ENCODE measurements around the gene UBTD2.
"Not testable (repeated sequence)": the region's sequence is repeated elsewhere in the genome, so short reads cannot be mapped to it uniquely, and the experiment has no call there.

Gene UBTD2, protein sequence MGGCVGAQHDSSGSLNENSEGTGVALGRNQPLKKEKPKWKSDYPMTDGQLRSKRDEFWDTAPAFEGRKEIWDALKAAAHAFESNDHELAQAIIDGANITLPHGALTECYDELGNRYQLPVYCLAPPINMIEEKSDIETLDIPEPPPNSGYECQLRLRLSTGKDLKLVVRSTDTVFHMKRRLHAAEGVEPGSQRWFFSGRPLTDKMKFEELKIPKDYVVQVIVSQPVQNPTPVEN

DNA sequence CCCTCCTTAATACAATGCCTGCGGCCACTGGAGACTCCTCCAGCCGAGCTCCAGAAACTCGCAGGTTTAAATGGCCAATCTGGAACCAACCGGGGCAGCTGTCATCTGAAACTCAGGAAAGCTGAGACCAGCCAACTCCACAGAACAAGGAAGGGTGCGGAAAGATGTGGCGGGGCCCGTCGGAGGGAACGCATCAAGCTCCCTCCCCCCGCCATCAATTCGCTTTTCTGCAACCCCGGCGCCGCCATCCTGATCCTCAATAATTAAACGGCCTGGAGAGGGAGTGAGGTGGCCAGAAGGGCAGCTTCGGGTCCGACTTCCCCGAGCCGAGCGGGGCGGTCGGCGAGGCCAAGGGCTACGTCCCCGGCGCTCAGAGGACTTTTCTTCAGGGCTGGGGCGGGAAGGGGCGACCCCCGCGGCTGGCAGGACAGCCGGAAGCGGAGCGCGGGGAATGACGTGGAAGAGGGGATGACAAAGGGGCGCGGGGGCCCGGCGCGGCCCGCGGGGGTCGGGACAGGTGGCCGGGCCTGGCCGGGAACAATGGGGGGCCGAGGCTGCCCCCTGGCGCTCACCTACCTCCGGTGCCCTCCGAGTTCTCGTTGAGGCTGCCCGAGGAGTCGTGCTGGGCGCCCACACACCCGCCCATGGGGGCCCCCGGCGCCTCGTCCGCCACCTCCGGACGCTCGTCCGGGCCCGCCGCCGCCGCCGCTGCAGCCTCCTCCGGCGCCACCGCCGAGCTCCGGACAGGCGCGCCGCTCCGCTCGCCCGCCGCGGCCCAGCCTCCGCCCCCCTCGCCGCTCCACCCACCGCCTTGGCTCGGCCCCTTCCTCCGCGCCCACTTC is at the start of gene UBTD2:
TSS of gene UBTD2 (minus strand) at position 745 of the 842 bp plus-strand sequence. CDS start at position 646, 99 bp downstream.
- peak; percentile 40 to 69 for DNase-seq (ENCODE audit: low read depth in 2 of 2)

DNA sequence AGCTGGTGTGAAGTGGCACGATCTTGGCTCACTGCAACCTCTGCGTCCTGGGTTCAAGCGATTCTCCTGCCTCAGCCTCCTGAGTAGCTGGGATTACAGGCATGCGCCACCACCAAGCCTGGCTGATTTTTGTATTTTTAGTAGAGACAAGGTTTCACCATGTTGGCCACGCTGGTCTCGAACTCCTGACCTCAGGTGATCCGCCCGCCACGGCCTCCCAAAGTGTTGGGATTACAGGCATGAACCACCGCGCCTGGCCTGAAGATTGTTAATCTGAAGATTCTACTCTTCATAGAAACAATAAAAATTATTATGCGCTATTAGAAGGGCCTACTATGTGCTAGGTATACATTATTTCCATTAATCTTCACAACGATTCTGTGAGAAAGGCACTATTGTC is 43.3 kb upstream of the UBTD2 start:
- DNase-seq (ENCODE audit: low read depth in 2 of 2), result not testable (repeated sequence)

DNA sequence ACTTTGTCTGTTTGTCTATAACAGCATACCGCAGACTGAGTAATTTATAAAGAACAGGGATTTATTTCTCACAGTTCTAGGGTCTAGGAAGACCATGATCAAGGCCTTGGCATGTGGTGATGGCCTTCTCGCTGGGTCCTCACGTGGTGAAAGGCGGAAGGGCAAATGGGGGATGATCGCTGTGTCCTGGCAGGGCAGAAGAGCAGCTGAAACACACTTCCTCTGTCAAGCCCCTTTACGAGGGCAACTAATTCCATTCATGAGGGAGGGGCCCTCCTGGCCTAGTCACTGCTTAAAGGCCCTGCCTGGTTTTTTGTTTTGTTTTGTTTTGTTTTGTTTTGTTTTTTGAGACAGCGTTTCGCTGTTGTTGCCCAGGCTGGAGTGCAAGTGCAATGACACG is 41.9 kb upstream of the UBTD2 start:
- no peak for DNase-seq (ENCODE audit: low read depth in 2 of 2)

DNA sequence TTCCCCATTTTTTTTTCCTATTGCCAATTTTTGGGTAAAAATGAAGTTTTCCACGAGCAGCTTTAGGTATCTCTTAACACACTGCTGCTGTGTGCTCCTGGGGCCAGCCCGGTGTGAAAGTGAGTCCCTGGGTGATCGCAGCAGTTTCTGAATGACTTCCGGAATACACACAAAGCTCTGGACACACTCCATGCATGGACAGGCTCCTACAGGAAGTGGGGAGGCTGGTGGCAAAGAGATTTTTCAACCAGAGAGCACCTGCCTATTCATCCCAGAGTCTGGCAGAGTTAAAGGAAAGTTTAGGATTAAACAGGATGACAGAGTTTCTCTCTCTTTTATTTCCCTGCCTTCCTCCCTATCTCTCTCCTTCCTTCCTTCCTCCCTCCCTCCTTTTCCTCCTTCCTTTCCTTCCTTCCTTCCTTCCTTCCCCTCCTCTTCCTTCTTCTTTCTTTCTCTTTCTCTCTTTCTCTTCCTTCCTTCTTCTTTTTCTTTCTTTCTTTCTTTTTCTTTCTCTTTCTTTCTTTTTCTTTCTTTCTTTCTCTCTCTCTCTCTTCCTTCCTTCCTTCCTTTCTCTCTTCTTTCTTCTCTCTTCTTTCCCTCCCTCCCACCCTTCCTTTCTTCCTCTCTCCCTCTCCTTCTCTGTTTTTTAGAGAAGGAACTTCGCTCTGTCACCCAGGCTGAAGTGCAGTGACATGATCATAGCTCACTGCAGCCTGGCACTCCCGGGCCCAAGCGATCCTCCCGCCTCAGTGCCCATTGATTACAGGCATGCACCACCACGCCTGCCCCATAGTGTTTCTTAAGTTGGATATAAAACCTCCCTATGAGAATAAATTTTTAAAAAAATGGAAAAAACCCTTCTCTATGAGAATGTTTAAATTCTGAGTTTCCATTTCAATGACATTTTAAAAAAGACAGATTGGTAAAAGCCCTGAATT is 38.7 kb upstream of the UBTD2 start:
- DNase-seq (ENCODE audit: low read depth in 2 of 2), result no peak

DNA sequence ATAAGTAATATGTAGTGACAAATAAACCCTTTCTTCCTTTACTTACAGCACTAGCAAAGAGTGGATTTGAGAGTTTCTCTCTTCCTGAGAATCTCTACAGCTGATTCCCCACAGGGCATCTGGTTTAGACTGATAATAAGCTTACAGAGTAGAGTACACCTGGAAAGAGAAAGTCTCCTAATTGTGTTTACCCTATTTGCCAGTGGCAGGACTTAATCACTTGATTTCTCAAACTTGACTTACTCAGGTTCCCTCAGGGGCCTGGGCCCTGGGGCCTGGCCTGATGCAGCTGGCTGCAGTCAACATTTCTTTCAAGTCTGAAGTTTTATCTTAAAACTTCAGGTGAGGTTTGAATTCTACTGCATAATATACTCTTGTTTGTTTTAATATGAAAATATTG is 38.0 kb upstream of the UBTD2 start:
- DNase-seq (ENCODE audit: low read depth in 2 of 2), result no peak

DNA sequence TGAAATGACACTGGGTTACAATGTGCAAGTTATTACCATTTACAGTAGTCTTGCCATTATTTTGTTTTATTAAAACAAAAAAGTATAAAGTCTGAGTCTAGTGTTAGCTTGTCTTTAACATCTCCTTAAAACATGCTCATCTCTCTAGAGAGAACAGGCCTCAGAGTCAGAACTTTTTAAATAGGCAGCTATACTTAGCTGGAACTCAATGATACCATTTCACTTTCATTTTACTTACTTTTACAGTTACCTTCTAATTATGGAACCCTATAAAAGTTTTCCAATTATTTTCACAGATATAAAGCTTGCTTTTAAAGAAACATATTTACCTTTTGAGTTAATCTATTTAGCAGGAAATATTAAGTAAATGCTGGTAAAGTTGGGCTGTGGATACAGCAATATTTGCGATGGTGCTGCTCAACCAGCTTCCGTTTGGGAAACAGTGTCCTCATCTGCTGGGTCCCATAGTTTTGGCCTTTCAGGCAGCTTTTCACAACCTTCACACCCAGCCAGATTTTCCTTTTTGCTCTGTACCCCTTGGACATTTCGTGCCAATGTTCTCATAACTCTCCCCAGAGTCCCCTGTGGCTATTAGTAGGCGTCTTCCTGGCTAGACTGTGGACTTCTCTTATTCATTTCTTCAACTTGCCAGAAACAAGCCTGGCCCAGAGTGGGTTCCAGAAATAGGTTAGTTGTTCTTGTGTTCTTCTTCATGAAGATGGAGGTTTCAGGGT is 36.3 kb upstream of the UBTD2 start:
- no peak for DNase-seq (ENCODE audit: low read depth in 2 of 2)

DNA sequence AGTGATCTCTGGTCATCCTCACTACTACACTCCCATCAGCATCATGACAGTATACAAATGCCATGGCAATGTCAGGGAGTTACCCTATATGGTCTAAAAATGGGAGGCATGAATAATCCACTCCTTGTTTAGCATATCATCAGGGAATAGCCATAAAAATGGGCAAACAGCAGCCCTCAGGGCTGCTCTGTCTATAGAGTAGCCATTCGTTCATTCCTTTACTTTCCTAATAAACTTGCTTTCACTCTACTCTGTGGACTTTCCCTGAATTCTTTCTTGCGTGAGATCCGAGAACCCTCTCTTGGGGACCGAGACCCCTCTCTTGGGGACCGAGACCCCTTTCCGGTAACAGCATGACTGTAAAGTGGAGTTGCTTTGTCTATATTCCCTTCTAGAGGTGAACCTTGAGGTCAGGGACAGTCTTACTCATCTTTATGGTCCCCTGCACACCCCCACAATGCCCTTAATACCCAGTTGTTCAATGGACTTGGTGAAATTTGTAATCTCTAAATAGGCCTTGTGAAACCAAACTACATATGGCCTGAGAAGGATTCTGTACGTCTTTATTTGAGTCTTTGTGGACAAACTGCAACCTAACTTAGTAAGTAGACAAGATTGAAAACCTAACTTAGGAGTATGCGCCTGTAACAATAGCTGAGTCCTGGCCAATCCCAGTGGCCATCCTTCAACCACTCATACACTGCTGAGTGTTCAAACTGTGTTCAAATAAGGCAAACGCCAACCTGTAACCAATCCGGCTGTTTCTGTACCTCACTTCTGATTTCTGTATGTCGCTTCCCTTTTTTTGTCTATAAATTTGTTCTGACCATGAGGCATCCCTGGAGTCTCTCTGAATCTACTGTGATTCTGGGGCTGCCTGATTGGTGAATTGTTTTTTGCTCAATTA is 32.3 kb upstream of the UBTD2 start:
- DNase-seq (ENCODE audit: low read depth in 2 of 2), result no peak

DNA sequence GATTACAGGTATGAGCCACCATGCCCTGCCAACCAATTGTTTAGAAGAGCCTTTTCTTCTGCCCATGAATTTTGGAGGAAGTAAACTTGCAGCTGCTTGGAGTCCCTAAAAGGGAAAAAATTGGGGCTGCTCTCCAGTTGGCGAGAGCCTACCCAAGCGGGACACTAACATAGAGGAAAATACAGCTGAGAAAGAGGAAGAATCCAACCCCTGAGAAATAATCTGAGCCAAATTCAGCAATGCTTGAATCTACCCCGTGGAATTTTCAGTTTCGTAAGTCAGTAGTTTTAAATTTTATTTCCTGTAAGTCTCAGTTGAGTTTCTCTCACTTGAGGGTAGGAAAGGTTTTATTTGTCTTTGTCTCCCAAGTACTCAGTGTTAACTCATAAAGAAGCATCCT is 30.4 kb upstream of the UBTD2 start:
- DNase-seq (ENCODE audit: low read depth in 2 of 2), result no peak

DNA sequence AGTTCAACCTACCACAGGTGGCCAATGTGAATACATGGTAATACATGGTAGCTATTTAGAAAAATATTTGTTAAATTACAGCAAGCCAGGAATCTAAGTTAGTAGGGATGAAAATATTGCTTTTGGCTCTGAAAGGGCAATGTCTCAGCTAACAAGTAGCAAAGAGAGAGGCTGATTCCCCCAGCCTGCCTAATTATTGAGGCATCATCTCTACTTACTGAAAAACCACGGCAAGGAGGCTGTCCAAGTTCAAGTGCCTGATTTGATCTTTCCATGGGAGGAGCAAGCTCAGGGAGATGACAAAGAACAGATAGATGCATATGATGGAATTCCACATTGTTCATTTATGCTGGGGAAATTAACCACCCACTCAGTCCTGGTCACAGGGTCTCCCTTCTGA is 28.7 kb upstream of the UBTD2 start:
- DNase-seq (ENCODE audit: low read depth in 2 of 2), result no peak

DNA sequence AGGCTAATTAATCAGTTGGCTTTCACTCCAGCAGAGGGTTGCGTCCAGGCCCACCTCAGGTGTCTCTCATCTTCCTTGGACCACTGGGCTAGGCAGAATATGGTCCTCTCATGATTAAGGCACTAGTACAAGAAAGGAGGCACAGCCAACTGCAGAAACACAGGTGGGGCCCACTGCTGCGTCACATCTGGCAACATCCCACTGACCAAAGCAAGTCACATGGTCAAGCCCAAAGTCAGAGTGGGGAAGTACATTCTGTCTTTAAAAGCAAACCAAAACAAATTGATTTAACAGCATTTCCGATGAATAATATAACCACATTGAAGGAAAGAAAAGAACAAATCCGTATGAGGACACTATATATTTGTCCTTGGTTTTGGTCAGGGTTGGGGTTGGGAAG is 28.0 kb upstream of the UBTD2 start:
- DNase-seq (ENCODE audit: low read depth in 2 of 2), result no peak

DNA sequence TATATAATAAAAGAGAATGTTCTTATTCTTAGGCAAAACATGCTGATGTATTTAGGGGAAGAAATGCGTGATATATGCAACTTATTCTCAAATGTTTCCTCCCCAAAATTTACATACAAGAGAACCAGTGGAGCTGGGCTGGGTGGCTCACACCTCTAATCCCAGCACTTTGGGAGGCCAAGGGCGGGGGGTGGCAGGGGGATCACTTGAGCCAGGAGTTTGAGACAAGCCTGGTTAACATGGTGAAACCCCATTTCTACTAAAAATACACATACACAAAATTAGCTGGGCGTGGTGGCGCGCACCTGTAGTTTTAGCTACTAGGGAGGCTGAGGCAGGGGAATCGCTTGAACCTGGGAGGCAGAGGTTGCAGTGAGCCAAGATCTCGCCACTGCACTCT is 27.5 kb upstream of the UBTD2 start:
- no peak for DNase-seq (ENCODE audit: low read depth in 2 of 2)

DNA sequence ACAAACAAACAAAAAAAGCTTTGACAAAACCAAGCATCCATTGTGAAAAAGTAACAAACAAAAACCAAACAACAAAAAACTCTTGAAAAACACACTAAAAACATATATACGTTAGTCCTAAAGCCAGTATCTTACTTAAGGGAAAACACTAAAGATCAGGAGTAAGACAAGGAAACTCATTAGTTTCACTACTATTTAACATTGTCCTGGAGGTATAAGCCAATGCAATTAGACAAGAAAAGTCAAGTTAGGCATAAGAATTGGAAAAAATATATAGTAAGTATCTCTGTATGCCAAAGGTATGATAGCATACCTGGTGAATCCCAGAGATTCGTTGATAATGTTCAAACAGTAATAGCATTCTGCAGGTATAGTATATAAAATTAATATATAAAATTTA is 21.8 kb upstream of the UBTD2 start:
- DNase-seq (ENCODE audit: low read depth in 2 of 2), result no peak

DNA sequence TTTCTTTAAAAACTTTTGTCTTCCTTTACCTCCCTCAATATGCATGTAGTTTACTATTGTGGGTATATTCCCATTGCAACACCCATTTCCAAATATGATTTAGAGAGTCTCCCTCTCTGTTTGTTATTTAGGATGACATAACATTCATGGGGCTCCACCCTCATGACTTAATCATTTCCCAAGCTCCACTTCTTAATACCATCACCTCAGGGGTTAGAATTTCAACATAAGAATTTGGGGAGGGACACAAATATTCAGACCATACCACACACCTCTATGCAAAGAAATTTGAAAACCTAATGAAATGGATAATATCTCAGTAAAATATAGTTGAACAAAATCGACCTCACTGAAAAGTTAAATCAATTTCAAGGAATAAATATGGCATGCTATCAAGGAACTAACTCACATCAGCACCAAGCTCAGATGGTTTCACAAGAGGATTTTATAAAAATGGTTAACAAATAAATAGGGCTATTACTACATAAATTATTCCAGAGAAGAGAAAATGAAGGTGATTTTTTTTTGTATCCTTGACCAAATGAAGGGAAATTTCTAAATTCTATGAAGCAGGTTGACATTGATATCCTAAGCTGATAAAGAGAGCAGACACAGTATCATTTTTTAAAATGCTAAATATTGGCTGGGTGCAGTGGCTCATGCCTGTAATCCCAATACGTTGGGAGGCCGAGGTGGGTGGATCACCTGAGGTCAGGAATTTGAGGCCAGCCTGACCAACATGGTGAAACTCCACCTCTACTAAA is 20.2 kb upstream of the UBTD2 start:
- DNase-seq (ENCODE audit: low read depth in 2 of 2), result no peak

DNA sequence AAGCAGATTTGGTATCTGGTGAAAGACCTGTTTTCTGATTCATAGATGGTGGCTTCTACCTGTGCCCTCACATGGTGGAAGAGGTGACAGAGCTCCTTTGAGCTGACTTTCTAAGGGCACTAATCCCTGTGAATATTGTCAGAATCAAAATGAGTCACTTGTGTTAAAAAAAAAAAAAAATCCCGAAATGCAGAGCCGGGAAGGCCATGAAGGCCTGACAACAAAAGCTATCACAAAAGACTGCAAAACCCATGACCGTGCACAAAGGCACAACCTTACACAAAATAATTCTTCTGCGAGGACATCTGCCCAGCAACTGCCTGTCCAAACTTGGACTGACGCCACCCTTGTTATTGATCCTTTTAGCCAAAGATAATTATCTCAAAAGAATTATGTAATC is 19.6 kb upstream of the UBTD2 start:
- DNase-seq (ENCODE audit: low read depth in 2 of 2), result no peak

DNA sequence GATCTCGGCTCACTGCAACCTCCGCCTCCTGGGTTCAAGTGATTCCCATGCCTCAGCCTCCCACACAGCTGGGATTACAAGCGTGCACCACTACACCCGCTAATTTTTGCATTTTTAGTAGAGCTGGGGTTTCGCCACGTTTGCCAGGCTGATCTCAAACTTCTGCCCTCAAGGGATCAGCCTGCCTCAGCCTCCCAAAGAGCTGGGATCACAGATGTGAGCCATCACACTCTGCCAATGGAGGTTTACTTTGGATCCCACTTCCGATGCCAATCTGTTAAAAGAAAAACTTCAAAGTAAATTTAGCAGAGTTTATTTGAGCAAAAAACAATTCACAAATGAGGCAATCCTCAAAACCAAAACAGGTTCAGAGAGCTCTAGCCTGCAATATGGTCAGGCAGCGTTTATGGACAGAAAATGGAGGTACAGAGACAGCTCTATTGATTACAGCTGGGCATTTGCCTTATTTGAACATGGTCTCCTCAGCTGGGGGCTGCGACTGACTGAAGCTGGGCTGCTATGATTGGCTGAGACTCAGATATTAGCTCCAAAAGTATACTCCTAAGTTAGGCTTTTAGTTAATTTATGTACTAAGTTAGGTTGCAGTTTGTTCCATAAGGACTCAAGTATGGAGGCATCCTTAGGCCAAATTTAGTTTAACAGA is 18.6 kb upstream of the UBTD2 start:
- no peak for DNase-seq (ENCODE audit: low read depth in 2 of 2)

DNA sequence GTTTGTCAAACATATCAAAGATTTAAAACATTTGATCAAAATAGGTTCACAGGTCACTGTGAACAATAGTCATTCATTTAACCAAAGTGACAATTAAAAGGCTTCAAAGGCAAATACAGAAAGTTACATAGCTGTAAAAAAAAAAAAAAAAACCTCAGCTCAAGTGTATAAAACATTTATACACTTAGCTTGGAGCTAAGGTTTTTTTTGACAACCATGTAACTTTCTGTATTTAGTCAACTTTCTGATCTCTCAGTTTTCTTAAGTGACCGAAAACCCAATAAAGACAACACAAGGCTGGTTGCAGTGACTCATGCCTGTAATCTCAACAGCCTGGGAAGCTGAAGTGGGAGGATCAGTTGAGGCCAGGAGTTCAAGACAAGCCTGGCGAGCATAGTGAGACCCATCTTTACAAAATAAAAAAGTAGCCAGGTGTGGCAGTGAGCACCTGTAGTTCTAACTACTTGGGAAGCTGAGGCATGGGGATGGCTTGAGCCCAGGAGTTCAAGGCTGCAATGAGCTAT is 16.4 kb upstream of the UBTD2 start:
- DNase-seq (ENCODE audit: low read depth in 2 of 2), result no peak

DNA sequence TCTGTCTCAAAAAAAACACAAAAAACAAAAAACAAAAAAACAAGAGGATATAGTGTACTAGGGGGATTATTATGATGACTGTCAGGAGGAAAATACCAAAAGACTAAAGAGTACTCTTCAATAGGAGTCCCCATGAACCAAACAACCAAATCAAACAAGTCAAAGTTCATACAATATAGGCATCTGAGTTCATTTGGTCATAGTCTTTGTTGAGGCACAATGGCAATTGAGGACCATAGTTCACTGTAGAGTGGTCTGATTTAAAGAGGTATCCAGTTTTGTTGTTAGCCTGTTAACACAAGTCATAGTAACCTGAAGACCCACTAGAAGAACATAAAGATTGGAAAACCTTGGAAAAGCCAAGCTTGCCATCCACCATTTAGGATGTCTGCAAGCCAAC is 11.3 kb upstream of the UBTD2 start:
- DNase-seq (ENCODE audit: low read depth in 2 of 2), result no peak

DNA sequence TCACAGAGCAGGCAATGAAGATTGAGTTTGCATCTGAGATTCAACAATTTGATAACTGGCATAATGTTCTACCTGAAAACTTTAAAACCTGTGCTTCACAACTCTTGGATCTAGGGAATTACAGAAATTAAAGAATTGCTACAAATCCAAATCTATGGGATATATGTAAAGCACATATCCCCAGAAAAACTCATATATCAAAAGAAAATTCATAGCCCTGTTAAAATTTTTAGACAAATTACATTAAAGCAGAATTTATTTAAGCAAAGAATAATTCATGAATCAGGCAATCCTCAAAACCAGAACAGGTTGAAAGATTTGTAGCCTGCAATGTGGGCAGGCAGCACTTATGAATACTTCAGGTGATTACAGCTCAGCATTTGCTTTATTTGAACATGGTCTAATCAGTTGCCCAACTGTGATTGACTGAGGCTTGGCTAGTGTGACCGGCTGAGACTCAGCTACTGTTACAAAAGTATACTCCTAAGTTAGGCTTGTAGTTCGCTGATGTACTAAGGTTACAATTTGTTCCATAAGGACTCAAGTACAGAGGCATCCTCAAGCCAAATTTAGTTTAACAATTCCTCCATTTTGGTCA is 10.3 kb upstream of the UBTD2 start:
- no peak for DNase-seq (ENCODE audit: low read depth in 2 of 2)
